H1 (cell line): ENCODE results near the gene GSE1. TPM values are rescaled to one million over a fixed set of nuclear protein-coding genes. Genes with fewer than 3 reads are reported as not detected.

ENCODE experiments used
- CTCF ChIA-PET: fragments of 300-600 bp; sonication (Branson Sonifier 250); formaldehyde crosslinking; loops from one replicate; lab custom pipeline; 2021; ENCODE audit not compliant: partially characterized antibody; lab: Charles Lee
- POLR2A ChIA-PET: fragments of 300-600 bp; sonication (Branson Sonifier 250); formaldehyde crosslinking; loops from one replicate; lab custom pipeline; 2021; ENCODE audit warnings: inconsistent platforms; ENCODE audit not compliant: partially characterized antibody; lab: Charles Lee
- DNase-seq, 2 experiments: peaks; one replicate each; pipeline versions ENCODE4 v3.0.0 to v3.0.0-alpha.2; 2010 to 2022; ENCODE audit warnings: low spot score in 2 of 2, low read depth in 1 of 2, mixed read lengths in 1 of 2
- FAIRE-seq: peaks from 2 replicates; lab custom pipeline; 2011; peaks lifted over from hg19 to GRCh38; lab: Jason Lieb, UNC
- H2AFZ ChIP-seq: 2 replicates; pipeline ENCODE4 v1.8.1; 2012; ENCODE audit warnings: low read length, inconsistent platforms
- H2AK5ac ChIP-seq: 2 replicates; pipeline ENCODE4 v1.6.1; 2013; ENCODE audit warnings: low read depth, low read length
- H2BK120ac ChIP-seq: replicated peaks from 2 replicates; pipeline ENCODE3; 2013; ENCODE audit warnings: low read depth, low read length, inconsistent platforms
- H2BK12ac ChIP-seq: 2 replicates; pipeline ENCODE4 v1.6.1; 2013; ENCODE audit warnings: low read depth, low read length
- H2BK15ac ChIP-seq: 2 replicates; pipeline ENCODE4 v1.6.1; 2013; ENCODE audit warnings: low read length
- H2BK20ac ChIP-seq: 2 replicates; pipeline ENCODE4 v1.6.1; 2013; ENCODE audit warnings: low read length
- H2BK5ac ChIP-seq: 2 replicates; pipeline ENCODE4 v1.6.1; 2013; ENCODE audit warnings: low read depth, low read length
- H3K14ac ChIP-seq: 2 replicates; pipeline ENCODE4 v1.6.1; 2013; ENCODE audit warnings: inconsistent platforms; ENCODE audit not compliant: insufficient read length
- H3K18ac ChIP-seq: 2 replicates; pipeline ENCODE4 v1.6.1; 2013; ENCODE audit warnings: low read length; ENCODE audit errors: extremely low read depth
- H3K23ac ChIP-seq: 2 replicates; pipeline ENCODE4 v1.6.1; 2013; ENCODE audit warnings: inconsistent platforms; ENCODE audit not compliant: insufficient read length
- H3K23me2 ChIP-seq: 2 replicates; pipeline ENCODE4 v1.6.1; 2013; ENCODE audit warnings: low read depth, low read length
- H3K27ac ChIP-seq: 2 replicates; pipeline ENCODE4 v1.6.1; 2011; ENCODE audit warnings: low read depth, low read length, inconsistent platforms
- H3K27me3 ChIP-seq, 4 experiments: replicated peaks in 1 of 4; 1 replicate in 1 of 4; 2 replicates in 3 of 4; pipeline versions ENCODE4 v1.6.1 to v1.8.1; 2011 to 2013; ENCODE audit warnings: low read length in 3 of 4, mild to moderate bottlenecking in 3 of 4, inconsistent platforms in 2 of 4, mixed read lengths in 2 of 4, moderate library complexity in 1 of 4; ENCODE audit not compliant: control insufficient read depth in 3 of 4, insufficient read depth in 3 of 4; ENCODE audit errors: extremely low read depth in 1 of 4
- H3K36me3 ChIP-seq, 4 experiments: 2 replicates each; pipeline versions ENCODE4 v1.6.1 to v1.8.1; 2011 to 2013; ENCODE audit warnings: mild to moderate bottlenecking in 4 of 4, low read length in 3 of 4, moderate library complexity in 2 of 4, control low read depth in 1 of 4, inconsistent platforms in 1 of 4; ENCODE audit not compliant: insufficient read depth in 4 of 4, control insufficient read depth in 2 of 4
- H3K4ac ChIP-seq: replicated peaks from 2 replicates; pipeline ENCODE3; 2013; ENCODE audit warnings: low read length, low read depth, mixed read lengths, inconsistent platforms; ENCODE audit not compliant: insufficient read length
- H3K4me1 ChIP-seq, 4 experiments: replicated peaks in 1 of 4; 1 replicate in 1 of 4; 2 replicates in 3 of 4; pipeline versions ENCODE4 v1.6.1 to v1.8.1; 2011 to 2013; ENCODE audit warnings: low read length in 3 of 4, inconsistent platforms in 2 of 4, mixed read lengths in 1 of 4; ENCODE audit not compliant: insufficient read depth in 4 of 4, control insufficient read depth in 3 of 4
- H3K4me2 ChIP-seq, 2 experiments: 2 replicates each; pipeline versions ENCODE4 v1.6.1 to v1.8.1; 2011 to 2013; ENCODE audit warnings: low read depth in 2 of 2, low read length in 2 of 2, control low read depth in 1 of 2, inconsistent platforms in 1 of 2, mild to moderate bottlenecking in 1 of 2; ENCODE audit not compliant: insufficient read depth in 1 of 2
- H3K4me3 ChIP-seq, 4 experiments: fragments of 200-600, 300-600 bp in 1 of 4; sonication (generic), shearing (Covaris generic), sonication (Bioruptor Twin) in 1 of 4; 2 replicates each; pipeline versions ENCODE4 v1.5.1 to v1.8.1; 2011 to 2016; ENCODE audit warnings: low read length in 4 of 4, low read depth in 3 of 4, control low read depth in 2 of 4, inconsistent platforms in 2 of 4, mild to moderate bottlenecking in 2 of 4, mixed read lengths in 1 of 4, moderate library complexity in 1 of 4; ENCODE audit not compliant: insufficient read depth in 2 of 4; ENCODE audit errors: extremely low read depth in 1 of 4
- H3K56ac ChIP-seq: replicated peaks from 2 replicates; pipeline ENCODE3; 2013; ENCODE audit warnings: low read depth, mild to moderate bottlenecking, mixed read lengths, low read length, inconsistent platforms; ENCODE audit not compliant: insufficient read length
- H3K79me1 ChIP-seq: 2 replicates; pipeline ENCODE4 v1.6.1; 2013; ENCODE audit warnings: low read depth, low read length, control low read depth
- H3K79me2 ChIP-seq, 2 experiments: 2 replicates each; pipeline versions ENCODE4 v1.6.1 to v1.8.1; 2012 to 2013; ENCODE audit warnings: low read length in 2 of 2, mild to moderate bottlenecking in 2 of 2, inconsistent platforms in 1 of 2; ENCODE audit not compliant: insufficient read depth in 2 of 2, control insufficient read depth in 1 of 2
- H3K9ac ChIP-seq, 4 experiments: replicated peaks in 1 of 4; 1 replicate in 1 of 4; 2 replicates in 3 of 4; pipeline versions ENCODE4 v1.6.1 to v1.8.1; 2011 to 2013; ENCODE audit warnings: low read depth in 3 of 4, low read length in 3 of 4, control low read depth in 2 of 4, mild to moderate bottlenecking in 2 of 4, moderate library complexity in 2 of 4, inconsistent platforms in 1 of 4; ENCODE audit errors: extremely low read depth in 1 of 4
- H3K9me3 ChIP-seq, 2 experiments: 2 replicates each; pipeline versions ENCODE4 v1.6.1 to v1.8.1; 2012 to 2013; ENCODE audit warnings: mild to moderate bottlenecking in 2 of 2, moderate library complexity in 2 of 2, control low read depth in 1 of 2, inconsistent platforms in 1 of 2, low read depth in 1 of 2, low read length in 1 of 2, mixed read lengths in 1 of 2; ENCODE audit not compliant: insufficient read depth in 2 of 2
- H4K20me1 ChIP-seq, 2 experiments: replicated peaks in 1 of 2; 2 replicates each; pipeline versions ENCODE3 to v1.8.1; 2011 to 2013; ENCODE audit warnings: inconsistent platforms in 2 of 2, low read length in 2 of 2, mild to moderate bottlenecking in 1 of 2; ENCODE audit not compliant: insufficient read depth in 2 of 2, control insufficient read depth in 1 of 2
- H4K5ac ChIP-seq: 2 replicates; pipeline ENCODE4 v1.6.1; 2013; ENCODE audit warnings: low read length, low read depth, mixed read lengths, inconsistent platforms; ENCODE audit not compliant: insufficient read length
- H4K8ac ChIP-seq: 2 replicates; pipeline ENCODE4 v1.8.0; 2013; ENCODE audit warnings: mild to moderate bottlenecking, moderate library complexity, low read length, inconsistent platforms; ENCODE audit not compliant: insufficient read depth; ENCODE audit errors: extremely low read depth
- H4K91ac ChIP-seq: replicated peaks from 2 replicates; pipeline ENCODE3; 2013; ENCODE audit warnings: low read length, mixed read lengths, inconsistent platforms; ENCODE audit not compliant: insufficient read length
- BACH1 ChIP-seq: IDR thresholded peaks from 2 replicates; pipeline ENCODE4 v1.6.1; 2012; ENCODE audit warnings: low read length, improper control_type of control experiment
- GABPA ChIP-seq: IDR thresholded peaks from 2 replicates; pipeline ENCODE4 v1.6.1; 2011; ENCODE audit warnings: mild to moderate bottlenecking, low read length, moderate library complexity, borderline replicate concordance; ENCODE audit not compliant: insufficient read depth
- WGBS, 2 experiments: shearing (Covaris generic) in 1 of 2; methylation state at CpG; one replicate each; pipeline versions ENCODE4 v1.1.6 to v1.1.7; 2013 to 2015; ENCODE audit warnings: low lambda C conversion rate in 2 of 2, mixed read lengths in 2 of 2, inconsistent platforms in 1 of 2, low coverage in 1 of 2, missing lambda C conversion rate in 1 of 2; ENCODE audit not compliant: insufficient replicate concordance in 2 of 2, insufficient coverage in 1 of 2, insufficient read length in 1 of 2; ENCODE audit errors: extremely low coverage in 1 of 2, missing lambda C conversion rate in 1 of 2; 5-methylcytosine and 5-hydroxymethylcytosine counted together
- polyA plus RNA-seq, 7 experiments: library from polyadenylated mRNA; depleted of rRNA in 3 of 7; stranded (reverse) in 5 of 7; unstranded in 2 of 7; fragments of >200 nt in 5 of 7; fragments of 200-250 nt in 2 of 7; gene quantifications; 1 replicate in 5 of 7; 2 replicates in 1 of 7; 4 replicates in 1 of 7; pipeline versions ENCODE4 v1.2.1 to v1.2.3, GENCODE V29; 2011 to 2013; ENCODE audit warnings: missing spikeins in 2 of 7, mixed read lengths in 2 of 7
- total RNA-seq: library from RNA; stranded (reverse); fragmentation: NEBNext Ultra II Directional; extraction: Animal tissue kit (Norgen Biotek cat#: 25700); gene quantifications from 2 replicates; pipeline ENCODE4 v1.2.1, GENCODE V29; 2021

The GSE1 gene
- total and polyA plus RNA-seq, 2 of the 8 experiments (the other 6 are each of a cell fraction or from before 2014, with no cell fraction given) = 26.0 to 65.6 TPM

- H3K79me1 ChIP-seq = no peaks in the 10 kb centered on the region; the same call in 1 of the 2 replicates
- peak overlapping the region; percentile 27 for H3K4ac ChIP-seq
- H3K23me2 ChIP-seq = peaks cover 1% of the 10 kb centered on the region; the same call in 1 of the 2 replicates
- no peak for FAIRE-seq
- no peaks in the 10 kb centered on the region for H4K20me1 ChIP-seq
- H2BK12ac ChIP-seq = peak overlapping the region; percentile 75; the same call in 1 of the 2 replicates
- CTCF ChIA-PET = interaction anchor here (0.7 to 6.6 kb wide), 20 partner anchors 11 to 274 kb away, joined by 3 to 79 read pairs (median 8); no protein-coding TSS in a partner anchor
- H3K36me3 ChIP-seq = no peaks in the 10 kb centered on the region; a peak in 1 of 8 replicates
- WGBS, 2 experiments = 79% methylated on average over 25 of the region's 28 CpGs; no CpG with 5 or more reads in 1 of the 2 experiments
- H4K91ac ChIP-seq = peak overlapping the region; percentile 70
- POLR2A ChIA-PET = interaction anchor here (0.9 to 1.8 kb wide), 5 partner anchors 8 to 51 kb away, joined by 3 to 11 read pairs (median 3); no protein-coding TSS in a partner anchor
- peaks cover 0 to 9% (median 4%) of the 10 kb centered on the region in 4 experiments; a peak in 2 of 7 replicates for H3K27me3 ChIP-seq
- DNase-seq = no peak
- peak overlapping the region; percentile 28 for H4K5ac ChIP-seq
- H4K8ac ChIP-seq = no peak overlapping the region
- no peak for TF ChIP-seq BACH1
- TF ChIP-seq GABPA = 0 out of 2 replicates have a peak, but pooled peaks have one; percentile 2
- TF ChIP-seq, all 59 proteins: peak for 1
- no peak overlapping the region for H3K4me3 ChIP-seq
- H3K23ac ChIP-seq = no peak overlapping the region
- no peak overlapping the region for H3K14ac ChIP-seq
- no peaks in the 10 kb centered on the region for H3K9me3 ChIP-seq
- peak overlapping the region; percentile 60 for H2BK120ac ChIP-seq
- H2BK15ac ChIP-seq = peak overlapping the region; percentile 19; the same call in 1 of the 2 replicates
- no peak overlapping the region for H3K9ac ChIP-seq
- H3K4me2 ChIP-seq = no peak overlapping the region; a peak in 1 of 4 replicates
- peak overlapping the region; percentile 66; the same call in 1 of the 2 replicates for H2AK5ac ChIP-seq
- no peak overlapping the region for H3K27ac ChIP-seq
- H3K18ac ChIP-seq = peak overlapping the region; percentile 95
- H3K79me2 ChIP-seq = peaks cover 0 to 27% of the 10 kb centered on the region in 2 experiments; a peak in 2 of 4 replicates
- no peak overlapping the region for H3K56ac ChIP-seq
- H2BK5ac ChIP-seq = peak overlapping the region; percentile 27; the same call in 1 of the 2 replicates
- H3K4me1 ChIP-seq = peaks cover 10 to 71% (median 59%) of the 10 kb centered on the region in 4 experiments
- H2AFZ ChIP-seq = no peak overlapping the region
- peak overlapping the region; percentile 95 for H2BK20ac ChIP-seq
These were observed 7.8 kb upstream of the GSE1 start for GRCh38 chr16:85605051-85605911.
